ENCODE data around the gene SRRM4. TPM values are rescaled to one million over a fixed set of nuclear protein-coding genes. Genes with fewer than 3 reads are reported as not detected.

The SRRM4 gene
- total and polyA plus RNA-seq, 2 experiments from 2014 or later, result 0.53 to 0.63 TPM

GRCh38 chr12:119169150-119169549, 187.8 kb downstream of the SRRM4 start (continued):
- TF ChIP-seq ZNF462 (CRISPR knock-in tag; IDR thresholded peaks at IDR 0.05) (no peak), EZH2phosphoT487 (IDR thresholded peaks at IDR 0.05; ENCODE audit: unreplicated experiment) (no peak), NANOG (IDR thresholded peaks at IDR 0.05; ENCODE audit: borderline replicate concordance) (no peak), ETS1 (IDR thresholded peaks at IDR 0.05) (no peak), STAT1 (IDR thresholded peaks at IDR 0.05; ENCODE audit: unreplicated experiment) (no peak), REST (IDR thresholded peaks at IDR 0.05; ENCODE audit: unreplicated experiment) (no peak), JUNB (IDR thresholded peaks at IDR 0.05; ENCODE audit: unreplicated experiment) (no peak), CREB1 (CRISPR knock-in tag; IDR thresholded peaks at IDR 0.05; ENCODE audit: low read depth) (no peak), ZNF114 (CRISPR knock-in tag; IDR thresholded peaks at IDR 0.05) (no peak)
